ENCODE results near the gene KRT72.

Gene KRT72

DNA sequence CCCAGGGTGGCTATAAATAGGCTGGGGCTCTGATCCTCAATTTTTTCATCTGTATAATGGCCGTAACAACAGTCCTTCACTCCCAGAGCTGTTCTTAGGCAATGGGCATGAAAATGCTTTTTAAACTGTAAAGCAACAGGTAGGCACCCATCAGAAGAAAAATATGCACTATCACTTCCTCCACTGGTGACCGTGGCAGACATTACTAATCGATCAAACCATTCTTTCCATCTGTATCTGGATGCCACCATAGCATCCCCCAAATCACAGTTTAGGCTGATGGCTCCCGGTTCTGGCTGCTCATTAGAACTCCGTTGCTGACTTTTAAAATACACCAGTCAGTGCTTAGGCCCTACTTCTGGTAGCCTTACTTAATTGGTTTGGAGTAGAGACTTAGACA, 59.6 kb downstream of the KRT72 start:
- no peak for DNase-seq

DNA sequence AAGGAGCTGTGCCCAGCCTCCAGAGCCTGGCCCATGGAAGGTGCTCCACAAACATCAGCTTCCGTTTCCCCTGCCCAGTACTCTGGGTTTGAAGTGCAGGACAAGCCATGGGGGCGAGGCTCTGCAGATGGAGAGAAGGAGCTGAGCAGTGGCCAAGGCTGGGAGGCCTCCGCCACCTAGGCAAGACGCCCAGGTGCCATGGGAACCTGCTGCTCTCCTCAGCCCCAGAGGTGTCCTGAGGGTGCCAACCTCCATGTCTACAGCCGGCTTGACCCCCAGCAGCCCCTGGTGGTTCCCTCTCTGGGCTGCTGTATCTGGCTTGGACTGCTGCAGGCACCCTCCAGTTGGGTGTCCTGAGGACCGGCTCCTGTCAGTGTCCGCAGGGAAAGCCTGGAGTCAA, 60.7 kb downstream of the KRT72 start:
- DNase-seq: no peak

DNA sequence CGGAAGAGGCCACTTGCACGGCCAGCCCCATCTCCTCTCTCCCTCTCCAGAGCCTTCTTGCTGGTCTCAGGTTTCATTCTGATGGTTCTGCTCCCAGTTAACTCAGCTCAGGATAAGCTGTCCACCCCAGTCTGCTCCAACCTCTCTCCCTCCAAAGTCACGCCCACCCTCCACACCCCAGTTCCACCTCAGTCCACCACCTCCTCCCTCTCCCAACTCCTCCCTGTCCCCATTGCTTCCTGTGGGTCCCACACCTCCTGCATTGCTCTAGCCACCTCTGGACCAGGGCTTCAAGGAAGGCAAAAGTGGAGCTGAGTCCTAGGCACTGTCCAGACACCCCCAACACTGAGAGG, 61.5 kb downstream of the KRT72 start:
- DNase-seq: no peak

DNA sequence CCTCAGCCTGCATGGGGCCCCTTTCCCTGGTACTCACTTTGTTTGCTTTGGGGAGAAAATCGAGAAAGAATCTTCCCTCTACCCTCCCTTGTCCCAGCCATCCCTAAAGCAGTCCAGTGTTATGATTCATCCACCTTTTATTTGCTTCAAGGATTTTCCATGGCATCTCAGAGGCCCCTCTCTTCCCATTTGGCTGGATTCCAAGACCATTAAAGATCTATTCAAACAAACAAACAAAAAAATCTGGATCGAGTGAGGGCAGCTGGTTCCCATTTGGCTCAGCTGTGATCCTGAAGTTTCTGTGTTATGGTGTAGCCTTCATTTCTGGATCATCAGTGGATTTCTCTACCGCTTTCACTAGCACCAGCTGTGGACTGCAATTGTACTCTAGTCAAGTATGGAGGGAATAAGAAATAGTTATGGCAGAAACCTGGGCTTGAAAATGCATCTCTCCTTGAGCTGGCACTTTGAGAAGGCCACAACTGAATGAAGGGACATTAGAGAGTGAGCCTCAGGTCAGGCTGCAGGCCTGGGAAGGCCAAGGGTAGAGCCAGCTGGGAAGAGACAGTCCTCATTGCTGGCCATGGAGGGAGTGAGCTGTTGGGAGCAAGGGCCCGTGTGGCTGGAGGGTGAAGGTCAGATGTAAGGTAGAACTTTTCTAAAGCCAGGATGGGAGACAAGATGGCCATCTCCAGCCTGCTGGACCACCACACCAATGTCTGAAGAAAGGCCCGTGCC, 62.0 kb downstream of the KRT72 start:
- no peak for DNase-seq

- DNase-seq: no peak
Measured at GRCh38 chr12:52537101-52537500, 64.2 kb downstream of the KRT72 start.

All from right kidney (tissue), 1 donor.